ENCODE results near the gene TSPAN6.
A peak's percentile ranks its signal among the peaks of the same experiment; 100 is the strongest.

Gene TSPAN6

DNA sequence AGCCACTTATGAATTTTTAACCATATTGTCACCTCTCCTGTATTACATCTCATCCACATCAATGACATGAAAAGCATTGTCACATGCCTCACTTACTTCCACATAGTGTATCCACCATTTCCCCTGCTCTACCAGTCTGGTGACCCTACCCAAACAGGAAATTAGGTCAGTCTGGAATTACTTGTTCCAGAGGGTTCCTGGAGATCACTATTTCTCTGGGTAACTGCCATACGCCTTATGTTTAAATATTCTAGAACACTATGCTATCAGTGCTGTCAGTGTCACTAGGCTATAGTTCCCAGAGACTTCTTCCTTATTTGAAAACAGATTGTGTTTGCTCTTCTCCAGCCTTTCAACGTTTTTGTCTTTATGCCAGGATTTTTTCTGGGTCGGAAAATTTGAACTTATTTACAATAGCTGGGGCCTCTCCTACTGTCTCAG, 22.4 kb upstream of the TSPAN6 start:
- Mint-ChIP-seq H3K36me3 (ENCODE audit: low read depth) (no peaks in the 10 kb centered on the region), H3K9me3 (no peaks in the 10 kb centered on the region), H3K27ac (no peak overlapping the region), H3K4me1 (ENCODE audit: low read depth) (no peaks in the 10 kb centered on the region), H3K4me3 (no peak overlapping the region), H3K27me3 (peaks cover 8% of the 10 kb centered on the region)

DNA sequence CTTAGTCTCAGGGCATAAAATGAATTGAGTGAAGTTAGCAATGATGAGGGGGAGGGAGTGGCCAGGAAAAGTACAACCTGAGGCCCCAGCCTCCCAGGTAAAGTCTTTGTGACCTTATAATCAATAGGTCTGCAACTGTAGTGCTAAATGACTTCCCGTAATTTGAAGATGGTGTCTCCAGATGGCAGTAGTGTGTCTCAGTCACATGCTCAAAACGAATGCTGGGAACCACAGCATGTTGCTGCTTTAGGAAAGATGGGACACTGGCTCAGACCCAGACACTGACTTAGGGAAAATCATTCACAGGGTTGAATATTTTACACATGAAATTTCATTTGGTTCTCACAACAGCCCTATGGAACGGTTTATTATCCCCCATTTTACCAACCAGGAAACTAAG, 17.7 kb upstream of the TSPAN6 start:
- Mint-ChIP-seq H3K27ac (no peak overlapping the region), H3K4me3 (no peak overlapping the region), H3K9me3 (no peaks in the 10 kb centered on the region), H3K4me1 (ENCODE audit: low read depth) (no peaks in the 10 kb centered on the region), H3K27me3 (peaks cover 4% of the 10 kb centered on the region), H3K36me3 (ENCODE audit: low read depth) (no peaks in the 10 kb centered on the region)

DNA sequence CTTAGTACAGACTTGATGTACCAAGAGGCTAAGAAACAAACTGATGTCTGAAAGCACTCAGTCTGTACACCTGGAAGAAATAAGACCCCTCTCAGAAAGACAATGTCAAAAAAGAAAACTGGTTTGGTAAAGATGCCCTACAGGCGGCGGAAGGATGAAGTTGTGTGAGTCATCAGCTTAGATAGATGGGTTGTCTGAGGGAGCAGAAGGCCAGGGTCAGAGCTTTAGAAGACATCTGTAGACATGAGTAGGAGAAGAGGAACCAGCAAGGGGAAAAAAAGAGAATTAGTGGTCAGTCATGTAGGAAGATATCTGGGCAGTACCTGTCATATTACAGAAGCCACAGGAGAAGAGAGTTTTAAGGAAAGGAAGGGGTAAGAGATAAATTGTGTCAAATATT, 15.7 kb upstream of the TSPAN6 start:
- Mint-ChIP-seq H3K4me3 (no peak overlapping the region), H3K27me3 (no peaks in the 10 kb centered on the region), H3K4me1 (ENCODE audit: low read depth) (no peaks in the 10 kb centered on the region), H3K9me3 (no peaks in the 10 kb centered on the region), H3K36me3 (ENCODE audit: low read depth) (no peaks in the 10 kb centered on the region), H3K27ac (no peak overlapping the region)

DNA sequence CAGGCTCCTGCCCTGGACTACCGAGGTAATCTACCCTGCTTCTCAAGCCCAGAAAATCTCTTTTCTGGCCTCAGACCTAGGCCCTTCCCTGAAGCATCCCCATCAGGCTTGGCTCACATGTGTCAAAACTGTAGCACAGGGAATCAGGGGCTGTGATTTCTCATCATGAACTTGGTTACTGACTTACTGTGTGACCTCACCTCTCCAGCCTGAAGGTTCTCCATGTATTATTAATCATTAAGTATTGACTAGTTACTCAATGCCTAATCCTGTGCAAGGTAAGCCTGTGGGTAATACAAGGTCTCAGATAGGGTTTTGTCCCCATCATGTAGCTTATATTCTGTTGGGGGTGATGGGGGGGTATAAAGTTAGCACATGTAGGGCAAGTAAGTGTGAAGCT, 14.2 kb upstream of the TSPAN6 start:
- peaks cover 3% of the 10 kb centered on the region for H3K27me3 Mint-ChIP-seq
- no peaks in the 10 kb centered on the region for H3K9me3 Mint-ChIP-seq
- H3K36me3 Mint-ChIP-seq (ENCODE audit: low read depth) = no peaks in the 10 kb centered on the region
- H3K4me3 Mint-ChIP-seq = no peak overlapping the region
- no peaks in the 10 kb centered on the region for H3K4me1 Mint-ChIP-seq (ENCODE audit: low read depth)
- no peak overlapping the region for H3K27ac Mint-ChIP-seq

DNA sequence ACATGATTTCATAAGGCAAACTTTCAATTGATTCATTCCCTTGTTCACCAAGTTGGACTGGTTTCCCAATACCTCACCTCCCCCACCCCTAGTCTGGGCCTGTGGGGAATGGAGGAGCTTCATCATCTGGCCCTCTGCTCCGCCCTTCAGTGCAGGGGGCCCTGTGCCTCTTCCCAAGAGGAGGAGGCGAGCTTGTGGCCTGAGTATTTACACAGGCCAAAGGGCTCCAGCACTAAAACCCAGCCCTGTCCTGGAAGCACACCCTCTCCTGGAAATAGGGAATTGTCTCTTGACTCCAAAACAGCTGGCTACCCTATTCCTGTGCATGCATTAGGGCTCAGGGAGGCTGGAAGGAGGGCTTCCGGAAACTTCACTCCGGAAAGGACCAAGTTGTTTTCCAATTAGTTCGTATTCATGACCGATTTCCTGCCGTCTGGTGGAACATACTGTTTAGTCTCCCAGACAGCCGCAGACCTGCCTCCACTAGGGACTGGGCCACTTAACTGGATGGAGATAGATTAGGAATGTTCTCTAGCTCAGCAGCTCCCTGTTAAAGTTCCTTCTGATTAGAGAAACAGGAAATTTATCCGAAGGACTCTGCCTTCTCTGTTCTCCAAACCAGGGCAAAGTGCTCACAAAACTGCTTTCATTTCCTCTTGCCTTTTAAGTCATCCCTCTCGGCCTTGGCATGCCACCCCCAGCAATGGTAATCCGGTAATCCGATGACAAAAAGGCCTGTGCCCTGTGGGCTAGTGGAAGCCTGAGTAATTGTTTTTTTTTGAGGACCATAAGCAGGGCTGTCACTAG, 13.1 kb upstream of the TSPAN6 start:
- Mint-ChIP-seq H3K4me3 (no peak overlapping the region), H3K27ac (no peak overlapping the region), H3K27me3 (peaks cover 3% of the 10 kb centered on the region), H3K4me1 (ENCODE audit: low read depth) (no peaks in the 10 kb centered on the region), H3K9me3 (no peaks in the 10 kb centered on the region), H3K36me3 (ENCODE audit: low read depth) (no peaks in the 10 kb centered on the region)

DNA sequence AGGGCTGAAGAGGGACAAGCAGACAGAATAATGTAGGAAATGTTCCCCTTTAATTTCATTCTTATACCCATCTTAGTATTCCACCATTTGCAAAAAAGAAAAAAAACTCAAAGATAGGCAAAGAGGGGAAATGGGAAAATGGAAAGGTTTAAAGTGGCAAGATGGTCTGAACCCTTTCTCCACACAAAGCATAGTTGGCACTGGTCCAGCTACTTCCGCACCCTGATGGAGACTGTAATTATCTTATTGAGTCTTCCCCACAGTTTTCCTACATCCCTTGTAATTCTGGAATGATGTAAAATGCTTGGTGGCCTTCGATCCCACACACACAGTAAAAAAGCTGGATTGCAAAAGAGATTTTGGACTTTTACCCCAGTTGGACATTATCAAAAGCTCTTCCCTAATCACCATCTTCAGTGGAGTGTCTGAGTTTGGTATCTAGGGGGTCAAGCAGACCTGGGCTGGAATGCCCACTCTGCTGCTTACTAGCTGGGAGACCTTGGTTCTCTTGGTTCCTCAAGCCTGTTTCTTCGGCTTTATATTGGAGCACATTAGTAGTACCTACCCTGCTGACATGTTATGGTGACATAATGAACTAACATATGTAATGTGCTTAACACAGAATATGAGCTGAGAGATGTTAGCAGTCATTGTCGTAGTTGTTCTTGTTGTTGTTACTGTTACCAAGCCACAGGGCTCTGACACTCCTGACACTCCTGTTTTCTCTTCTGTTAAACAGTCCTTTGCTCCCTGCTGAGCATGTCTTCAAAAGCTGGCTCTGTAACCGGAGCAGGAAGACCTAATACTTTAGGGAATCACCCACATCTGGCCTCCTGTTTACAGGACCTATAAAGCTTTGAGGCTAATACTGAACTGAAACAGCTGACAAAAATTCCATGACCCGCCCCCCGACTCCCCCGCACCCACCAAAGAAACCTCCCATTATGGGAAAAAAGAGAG, 12.1 kb upstream of the TSPAN6 start:
- no peak overlapping the region for H3K4me3 Mint-ChIP-seq
- H3K9me3 Mint-ChIP-seq = no peaks in the 10 kb centered on the region
- no peaks in the 10 kb centered on the region for H3K4me1 Mint-ChIP-seq (ENCODE audit: low read depth)
- H3K27ac Mint-ChIP-seq = no peak overlapping the region
- H3K36me3 Mint-ChIP-seq (ENCODE audit: low read depth) = no peaks in the 10 kb centered on the region
- H3K27me3 Mint-ChIP-seq = peaks cover 7% of the 10 kb centered on the region

DNA sequence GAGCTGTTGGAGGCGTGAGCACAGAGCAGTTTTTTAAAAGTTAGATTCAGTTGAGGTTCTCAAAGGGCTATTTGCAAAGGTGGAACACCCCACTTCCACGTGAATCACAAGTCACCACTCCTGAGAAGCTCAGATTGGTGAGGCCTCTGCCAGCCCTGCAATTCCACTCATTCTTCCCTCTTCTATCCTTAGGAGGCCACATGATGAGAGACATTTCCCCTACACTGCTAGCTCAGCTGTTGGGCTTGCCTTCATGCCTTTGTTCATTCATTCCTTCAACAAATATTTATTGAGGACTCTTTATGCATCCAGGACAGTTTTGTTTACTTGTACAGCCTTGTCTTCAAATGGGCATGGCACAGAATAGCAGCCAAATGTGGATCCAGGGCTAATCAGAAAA, 11.1 kb upstream of the TSPAN6 start:
- Mint-ChIP-seq H3K27me3 (peaks cover 7% of the 10 kb centered on the region), H3K36me3 (ENCODE audit: low read depth) (no peaks in the 10 kb centered on the region), H3K9me3 (no peaks in the 10 kb centered on the region), H3K27ac (no peak overlapping the region), H3K4me3 (no peak overlapping the region), H3K4me1 (ENCODE audit: low read depth) (no peaks in the 10 kb centered on the region)

DNA sequence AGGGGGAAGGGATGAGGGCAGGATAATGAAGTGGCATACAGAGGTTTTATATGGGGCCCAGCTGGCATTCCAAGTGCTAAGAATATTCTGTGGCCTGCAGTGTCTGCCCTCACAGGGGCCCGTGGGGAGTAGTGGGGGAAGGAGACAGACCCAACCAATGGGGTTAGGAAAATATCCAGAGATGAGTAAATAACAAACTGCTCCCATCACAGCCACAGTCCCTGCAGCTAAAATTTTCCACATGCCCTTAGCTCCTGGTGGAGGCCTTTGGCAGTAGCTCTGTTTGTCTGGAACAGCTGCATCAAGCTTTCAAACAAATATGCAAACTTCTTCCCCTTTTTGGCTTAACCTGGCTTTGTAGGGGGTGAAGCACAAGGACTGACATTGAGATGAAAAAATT, 10.5 kb upstream of the TSPAN6 start:
- no peaks in the 10 kb centered on the region for H3K36me3 Mint-ChIP-seq (ENCODE audit: low read depth)
- H3K27me3 Mint-ChIP-seq = peaks cover 11% of the 10 kb centered on the region
- no peaks in the 10 kb centered on the region for H3K4me1 Mint-ChIP-seq (ENCODE audit: low read depth)
- no peak overlapping the region for H3K27ac Mint-ChIP-seq
- H3K9me3 Mint-ChIP-seq = no peaks in the 10 kb centered on the region
- H3K4me3 Mint-ChIP-seq = no peak overlapping the region

DNA sequence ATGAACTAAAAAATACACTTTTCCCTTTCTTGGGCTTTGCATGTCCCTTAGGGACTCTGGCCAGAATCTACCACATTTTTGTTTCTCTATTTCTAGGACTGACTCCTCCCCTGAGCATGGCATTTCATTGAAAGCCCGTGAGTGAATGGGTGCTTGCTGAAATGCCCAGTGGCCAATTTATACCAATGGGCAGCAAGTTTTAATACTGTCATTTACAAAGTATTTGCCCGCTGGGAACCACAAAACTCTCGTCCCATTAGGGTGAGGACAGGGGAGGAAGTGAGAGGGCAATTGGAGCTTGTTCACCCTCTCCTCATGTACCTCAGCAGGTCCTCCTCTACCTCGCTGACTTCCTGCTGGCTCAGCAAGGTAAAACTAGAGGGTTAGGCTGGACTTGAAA, 8.5 kb upstream of the TSPAN6 start:
- no peak overlapping the region for H3K27ac Mint-ChIP-seq
- peaks cover 12% of the 10 kb centered on the region for H3K27me3 Mint-ChIP-seq
- no peaks in the 10 kb centered on the region for H3K4me1 Mint-ChIP-seq (ENCODE audit: low read depth)

DNA sequence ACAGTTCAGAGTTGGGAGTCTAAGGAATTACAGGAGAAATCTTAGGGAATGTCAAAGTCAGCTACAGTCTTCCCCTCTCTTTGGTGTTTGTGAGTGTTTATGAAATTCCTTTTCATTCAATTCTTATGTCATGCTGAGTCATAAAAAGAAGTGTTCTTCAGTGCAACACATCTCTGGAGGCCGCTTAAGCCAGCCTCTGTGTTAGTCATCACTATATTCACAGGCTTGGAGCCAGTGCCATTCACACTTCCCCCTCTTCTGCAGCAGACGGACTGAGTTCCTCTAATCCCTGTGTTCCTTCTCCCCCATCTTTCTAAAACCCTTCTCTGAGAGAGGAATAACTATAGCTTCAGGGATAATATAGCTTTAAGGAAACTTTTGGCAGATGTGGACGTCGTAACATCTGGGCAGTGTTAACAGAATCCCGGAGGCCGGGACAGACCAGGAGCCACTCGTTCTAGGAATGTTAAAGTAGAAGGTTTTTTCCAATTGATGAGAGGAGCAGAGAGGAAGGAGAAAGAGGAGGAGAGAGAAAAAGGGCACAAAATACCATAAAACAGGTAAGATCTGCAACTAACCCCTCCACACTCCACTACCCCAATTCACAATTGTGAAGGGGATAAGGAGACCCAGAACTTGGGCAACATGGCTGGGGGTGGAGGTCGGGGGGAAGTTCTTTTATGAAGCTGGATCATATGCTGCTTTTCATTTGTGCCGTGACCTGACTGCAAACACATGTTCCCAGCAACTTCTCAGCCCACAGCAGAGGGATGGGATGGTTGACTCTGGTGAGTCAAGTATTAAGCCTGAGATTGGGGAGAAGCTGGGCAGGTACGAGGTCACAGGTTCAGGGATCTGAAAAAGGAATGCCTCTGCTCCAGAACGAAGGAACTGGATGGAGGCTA, 7.6 kb upstream of the TSPAN6 start, which contains the start of gene SRPX2:
Gene SRPX2, plus strand, starts transcription at position 244 of the 905 bp plus-strand sequence. CDS start 2,124 bp downstream, outside the sequence.
- Mint-ChIP-seq H3K9me3 (no peaks in the 10 kb centered on the region), H3K4me3 (no peak within 1 kb of the TSS), H3K27me3 (peaks cover 18% of the 10 kb centered on the region), H3K27ac (no peak within 1 kb of the TSS), H3K36me3 (ENCODE audit: low read depth) (no peaks in the 10 kb centered on the region), H3K4me1 (ENCODE audit: low read depth) (no peaks in the 10 kb centered on the region)

More for the DNA sequence above, 8.5 kb upstream of the TSPAN6 start:
- no peaks in the 10 kb centered on the region for H3K36me3 Mint-ChIP-seq (ENCODE audit: low read depth)
- H3K9me3 Mint-ChIP-seq = no peaks in the 10 kb centered on the region
- H3K4me3 Mint-ChIP-seq = no peak overlapping the region

DNA sequence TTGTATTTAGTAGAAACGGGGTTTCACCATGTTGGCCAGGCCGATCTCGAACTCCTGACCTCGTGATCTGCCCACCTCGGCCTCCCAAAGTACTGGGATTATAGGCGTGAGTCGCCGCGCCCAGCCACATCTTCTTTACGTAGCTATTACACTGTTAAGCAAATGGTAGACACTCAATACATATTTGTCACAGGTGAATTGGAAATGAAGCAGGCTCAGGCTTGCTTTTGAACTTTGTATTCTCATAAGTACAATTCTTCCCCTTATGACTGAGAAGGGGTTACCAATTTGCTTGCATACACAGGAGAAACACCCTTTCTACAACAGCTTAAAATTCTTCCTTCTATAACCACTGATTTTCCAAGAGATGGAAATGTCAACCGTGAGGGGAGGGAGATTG, 6.6 kb upstream of the TSPAN6 start:
- no peaks in the 10 kb centered on the region for H3K36me3 Mint-ChIP-seq (ENCODE audit: low read depth)
- H3K4me3 Mint-ChIP-seq = no peak overlapping the region
- H3K27ac Mint-ChIP-seq = no peak overlapping the region
- peaks cover 22% of the 10 kb centered on the region for H3K27me3 Mint-ChIP-seq
- H3K4me1 Mint-ChIP-seq (ENCODE audit: low read depth) = no peaks in the 10 kb centered on the region
- H3K9me3 Mint-ChIP-seq = no peaks in the 10 kb centered on the region

DNA sequence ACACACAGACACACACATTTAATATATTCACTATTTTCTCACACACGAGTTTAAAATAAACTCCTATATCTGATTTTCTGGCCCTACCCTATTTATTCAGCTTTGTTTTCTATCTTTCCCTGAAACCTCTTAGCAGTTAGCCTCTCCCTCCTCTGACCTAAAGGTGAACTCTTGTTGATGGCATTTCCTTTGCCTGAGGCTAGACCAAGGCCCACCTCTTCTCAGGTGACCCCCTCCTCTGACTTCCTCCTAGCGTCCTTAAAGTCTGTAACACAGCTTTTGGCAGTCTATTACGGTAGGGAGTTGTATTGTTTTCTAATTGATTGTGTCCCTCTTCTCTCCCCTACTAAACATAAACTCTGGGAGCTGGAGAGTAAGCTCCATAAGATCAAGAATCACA, 5.7 kb upstream of the TSPAN6 start:
- H3K9me3 Mint-ChIP-seq = no peaks in the 10 kb centered on the region
- peaks cover 22% of the 10 kb centered on the region for H3K27me3 Mint-ChIP-seq

DNA sequence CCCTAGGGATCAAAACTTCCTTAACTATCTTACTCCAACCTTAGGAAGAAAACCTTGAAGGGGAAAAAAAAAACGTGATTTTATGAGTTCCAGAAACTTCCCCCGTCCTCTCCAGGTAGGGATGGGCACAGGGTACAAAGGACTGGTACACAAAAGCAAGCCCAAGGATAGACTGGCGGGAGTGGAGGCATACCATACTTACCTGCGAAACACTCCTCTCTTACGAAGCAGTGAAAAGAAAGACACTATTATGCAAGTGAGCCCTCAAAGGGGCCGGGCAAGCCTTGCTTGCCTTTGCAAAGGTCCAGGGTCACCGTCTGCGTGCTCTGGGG, 651 bp downstream of the TSPAN6 start:
- peak overlapping the region; percentile 81 for H3K4me3 Mint-ChIP-seq
- H3K9me3 Mint-ChIP-seq = no peaks in the 10 kb centered on the region
- no peaks in the 10 kb centered on the region for H3K36me3 Mint-ChIP-seq (ENCODE audit: low read depth)
- no peak overlapping the region for H3K27ac Mint-ChIP-seq
- peaks cover 18% of the 10 kb centered on the region for H3K27me3 Mint-ChIP-seq
- H3K4me1 Mint-ChIP-seq (ENCODE audit: low read depth) = peaks cover 7% of the 10 kb centered on the region

More for the DNA sequence above, 5.7 kb upstream of the TSPAN6 start:
- Mint-ChIP-seq H3K4me1 (ENCODE audit: low read depth) (no peaks in the 10 kb centered on the region), H3K36me3 (ENCODE audit: low read depth) (no peaks in the 10 kb centered on the region), H3K4me3 (no peak overlapping the region), H3K27ac (no peak overlapping the region)

DNA sequence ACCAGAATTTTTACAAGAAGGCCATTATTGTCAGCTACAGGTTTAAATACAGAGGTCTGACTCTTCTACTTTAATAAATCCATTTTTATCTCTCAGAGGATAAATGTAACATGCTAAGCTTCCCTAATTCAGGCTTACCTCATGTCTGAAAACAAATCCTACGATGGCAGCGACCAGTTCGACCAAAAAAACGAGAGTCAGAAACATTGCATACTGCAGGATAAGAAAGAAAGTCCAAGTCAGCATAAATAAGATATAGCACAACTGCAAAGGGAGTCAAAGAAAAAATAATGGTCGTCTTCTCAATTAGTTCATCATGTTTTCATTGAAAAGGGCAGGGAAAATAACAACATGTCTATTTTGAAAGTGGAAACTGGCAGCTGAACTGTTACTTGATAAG, 1.6 kb downstream of the TSPAN6 start:
- peaks cover 18% of the 10 kb centered on the region for H3K27me3 Mint-ChIP-seq
- H3K4me3 Mint-ChIP-seq = no peak overlapping the region
- H3K9me3 Mint-ChIP-seq = no peaks in the 10 kb centered on the region
- no peak overlapping the region for H3K27ac Mint-ChIP-seq
- H3K4me1 Mint-ChIP-seq (ENCODE audit: low read depth) = peaks cover 7% of the 10 kb centered on the region
- no peaks in the 10 kb centered on the region for H3K36me3 Mint-ChIP-seq (ENCODE audit: low read depth)
